Measurements from ENCODE around the gene RAB11FIP4. TPM values are rescaled to one million over a fixed set of nuclear protein-coding genes. Genes with fewer than 3 reads are reported as not detected.

Gene RAB11FIP4
- total and polyA plus RNA-seq, 2 donors (not counting 3 experiments of a cell fraction or from before 2014, with no cell fraction given): 0.08 to 0.38 TPM

DNA sequence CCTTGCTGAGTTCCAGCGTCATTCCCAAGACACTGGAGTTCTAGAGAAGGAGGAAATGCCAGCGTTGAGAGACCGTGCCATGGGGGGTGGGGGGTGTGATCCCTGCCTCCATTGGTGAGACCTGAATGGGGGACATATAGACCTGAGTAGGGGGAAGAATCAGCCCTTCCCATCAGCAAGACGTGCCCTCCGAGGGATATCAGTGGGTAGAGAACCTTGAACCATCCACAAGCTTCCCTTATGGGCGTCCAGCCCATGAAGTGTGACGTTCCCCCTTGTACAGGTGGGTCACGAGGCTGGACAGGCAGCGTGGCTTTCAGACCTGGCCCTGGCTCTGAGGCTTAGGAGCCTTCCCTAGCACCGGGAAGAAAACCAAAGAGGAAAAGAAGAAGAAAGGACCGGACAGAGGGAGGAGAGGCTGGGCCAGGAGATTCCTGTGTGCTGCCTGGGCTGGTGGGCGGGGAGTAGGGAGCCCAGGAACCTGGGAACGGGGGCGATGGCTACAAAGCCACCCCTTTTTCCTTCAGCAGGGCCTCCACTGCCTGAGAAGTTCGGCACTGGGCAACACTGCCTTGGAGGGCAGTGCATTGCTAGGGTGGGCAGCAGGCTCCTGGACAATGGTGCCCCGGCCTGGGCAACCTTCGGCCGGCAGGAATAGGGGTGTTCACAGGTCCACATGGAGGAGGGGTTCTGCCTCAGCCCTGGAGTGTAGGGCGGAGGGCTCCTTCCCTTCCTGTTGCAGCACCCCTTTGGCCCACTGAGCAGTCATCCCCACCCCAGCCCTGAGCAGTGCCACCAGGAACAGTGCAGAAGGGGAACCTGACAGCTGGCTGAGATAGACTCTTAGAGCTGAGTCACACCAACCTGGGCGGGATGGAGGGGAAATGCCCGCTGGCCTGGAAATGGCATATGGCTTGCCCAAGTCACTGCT lies 7.2 kb downstream of the RAB11FIP4 start:
- no TSS peak for BruUV-seq (replicated peaks)
- Histone ChIP-seq H3K9ac (replicated peaks; ENCODE audit: extremely low read depth, insufficient read depth, low read length) (no peak overlapping the region), H3K27me3 (ENCODE audit: control insufficient read depth in 2 of 2, insufficient read depth in 2 of 2, low read length in 2 of 2) (peaks cover 5 to 6% of the 10 kb centered on the region in 2 experiments), H3K4me3 (replicated peaks in 1 of 3; ENCODE audit: insufficient read depth in 1 of 3, low read depth in 1 of 3, low read length in 3 of 3) (no peak overlapping the region), H3K79me2 (ENCODE audit: control insufficient read depth, insufficient read depth, low read length) (no peaks in the 10 kb centered on the region), H3K4me2 (ENCODE audit: insufficient read depth, low read length) (no peak overlapping the region), H3K27ac (ENCODE audit: insufficient read depth, low read depth, low read length) (no peak overlapping the region), H4K20me1 (replicated peaks; ENCODE audit: control insufficient read depth, extremely low read depth, insufficient read depth, low read length) (no peaks in the 10 kb centered on the region), H3K9me3 (replicated peaks; ENCODE audit: control insufficient read depth, insufficient read depth, low read length) (no peaks in the 10 kb centered on the region), H3K4me1 (ENCODE audit: control insufficient read depth, extremely low read depth, insufficient read depth, low read length) (no peaks in the 10 kb centered on the region), H3K36me3 (ENCODE audit: control insufficient read depth in 2 of 2, extremely low read depth in 1 of 2, insufficient read depth in 2 of 2, low read length in 2 of 2) (no peaks in the 10 kb centered on the region), H2AFZ (ENCODE audit: low read depth, low read length) (no peak overlapping the region), H3K9me1 (replicated peaks; ENCODE audit: control insufficient read depth, extremely low read depth, insufficient read depth, low read length) (no peaks in the 10 kb centered on the region)
- no peak for DNase-seq (ENCODE audit: low read depth, low spot score)
- intact Hi-C loops (cut with micrococcal nuclease) (no loop called here), dilution Hi-C loops (cut with MboI; ENCODE audit: extremely low pct_ligation_motif_present, low sequenced_read_pairs) (no loop called here)
- TF ChIP-seq POLR2A (IDR thresholded peaks at IDR 0.05; ENCODE audit: low read depth, low read length): no peak
- TF ChIP-seq JUN (IDR thresholded peaks at IDR 0.05; ENCODE audit: borderline replicate concordance, insufficient read depth, insufficient read length, low read depth): no peak
- TF ChIP-seq POLR2AphosphoS5 (IDR thresholded peaks at IDR 0.05; ENCODE audit: insufficient read depth, low read depth, low read length): no peak
- TF ChIP-seq, protein P1, sequence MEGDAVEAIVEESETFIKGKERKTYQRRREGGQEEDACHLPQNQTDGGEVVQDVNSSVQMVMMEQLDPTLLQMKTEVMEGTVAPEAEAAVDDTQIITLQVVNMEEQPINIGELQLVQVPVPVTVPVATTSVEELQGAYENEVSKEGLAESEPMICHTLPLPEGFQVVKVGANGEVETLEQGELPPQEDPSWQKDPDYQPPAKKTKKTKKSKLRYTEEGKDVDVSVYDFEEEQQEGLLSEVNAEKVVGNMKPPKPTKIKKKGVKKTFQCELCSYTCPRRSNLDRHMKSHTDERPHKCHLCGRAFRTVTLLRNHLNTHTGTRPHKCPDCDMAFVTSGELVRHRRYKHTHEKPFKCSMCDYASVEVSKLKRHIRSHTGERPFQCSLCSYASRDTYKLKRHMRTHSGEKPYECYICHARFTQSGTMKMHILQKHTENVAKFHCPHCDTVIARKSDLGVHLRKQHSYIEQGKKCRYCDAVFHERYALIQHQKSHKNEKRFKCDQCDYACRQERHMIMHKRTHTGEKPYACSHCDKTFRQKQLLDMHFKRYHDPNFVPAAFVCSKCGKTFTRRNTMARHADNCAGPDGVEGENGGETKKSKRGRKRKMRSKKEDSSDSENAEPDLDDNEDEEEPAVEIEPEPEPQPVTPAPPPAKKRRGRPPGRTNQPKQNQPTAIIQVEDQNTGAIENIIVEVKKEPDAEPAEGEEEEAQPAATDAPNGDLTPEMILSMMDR (IDR thresholded peaks at IDR 0.05; ENCODE audit: extremely low read depth in 1 of 2, insufficient read depth in 1 of 2, low read depth in 1 of 2, low read length in 2 of 2): no peak
- no peak for TF ChIP-seq GATA2 (IDR thresholded peaks at IDR 0.05; ENCODE audit: insufficient read depth, insufficient read length, low read depth, low read length)
- TF ChIP-seq EZH2 (IDR thresholded peaks at IDR 0.05; ENCODE audit: borderline replicate concordance, low read depth, low read length, severe bottlenecking): no peak
- no peak for TF ChIP-seq FOS (IDR thresholded peaks at IDR 0.05; ENCODE audit: borderline replicate concordance, insufficient read depth, low read length)
- TF ChIP-seq, protein P2, sequence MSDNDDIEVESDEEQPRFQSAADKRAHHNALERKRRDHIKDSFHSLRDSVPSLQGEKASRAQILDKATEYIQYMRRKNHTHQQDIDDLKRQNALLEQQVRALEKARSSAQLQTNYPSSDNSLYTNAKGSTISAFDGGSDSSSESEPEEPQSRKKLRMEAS (IDR thresholded peaks at IDR 0.05; ENCODE audit: insufficient read depth, insufficient read length): no peak
- TF ChIP-seq MYC (IDR thresholded peaks at IDR 0.05; ENCODE audit: low read depth, low read length): no peak
- ChIA-PET CTCF (interaction anchor here (1.7 kb wide), 1 partner anchor 9 kb away, joined by 4 read pairs; no protein-coding TSS in a partner anchor), POLR2A (no interaction called here)
- no peak for FAIRE-seq
